Rectal smooth muscle tissue (tissue), 1 donor: ENCODE results near the gene RHPN2.
"Not testable (repeated sequence)": the region's sequence is repeated elsewhere in the genome, so short reads cannot be mapped to it uniquely, and the experiment has no call there.

Experiments used
- H3K27ac ChIP-seq: one replicate; pipeline ENCODE4 v1.7.0; 2013; ENCODE audit warnings: low read depth, low read length, inconsistent platforms
- H3K27me3 ChIP-seq: one replicate; pipeline ENCODE4 v1.7.0; 2013; ENCODE audit warnings: low read length; ENCODE audit not compliant: control insufficient read depth, insufficient read depth
- H3K36me3 ChIP-seq: one replicate; pipeline ENCODE4 v1.7.0; 2013; ENCODE audit warnings: low read length; ENCODE audit not compliant: control insufficient read depth, insufficient read depth
- H3K4me1 ChIP-seq: one replicate; pipeline ENCODE4 v1.7.0; 2013; ENCODE audit warnings: low read length; ENCODE audit not compliant: control insufficient read depth, insufficient read depth
- H3K4me3 ChIP-seq: one replicate; pipeline ENCODE4 v1.7.0; 2013; ENCODE audit warnings: low read length
- H3K9ac ChIP-seq: one replicate; pipeline ENCODE4 v1.7.0; 2013; ENCODE audit warnings: low read length

The RHPN2 gene

GRCh38 chr19:33037168-33038025, 27.3 kb downstream of the RHPN2 start:
- H3K4me3 ChIP-seq, H3K27ac ChIP-seq, H3K4me1 ChIP-seq, H3K9ac ChIP-seq, H3K36me3 ChIP-seq, H3K27me3 ChIP-seq: not testable (repeated sequence)

- not testable (repeated sequence) for H3K4me3 ChIP-seq, H3K9ac ChIP-seq, H3K27me3 ChIP-seq, H3K4me1 ChIP-seq, H3K27ac ChIP-seq, H3K36me3 ChIP-seq
Measured at GRCh38 chr19:33036370-33037167, 28.1 kb downstream of the RHPN2 start.

DNA sequence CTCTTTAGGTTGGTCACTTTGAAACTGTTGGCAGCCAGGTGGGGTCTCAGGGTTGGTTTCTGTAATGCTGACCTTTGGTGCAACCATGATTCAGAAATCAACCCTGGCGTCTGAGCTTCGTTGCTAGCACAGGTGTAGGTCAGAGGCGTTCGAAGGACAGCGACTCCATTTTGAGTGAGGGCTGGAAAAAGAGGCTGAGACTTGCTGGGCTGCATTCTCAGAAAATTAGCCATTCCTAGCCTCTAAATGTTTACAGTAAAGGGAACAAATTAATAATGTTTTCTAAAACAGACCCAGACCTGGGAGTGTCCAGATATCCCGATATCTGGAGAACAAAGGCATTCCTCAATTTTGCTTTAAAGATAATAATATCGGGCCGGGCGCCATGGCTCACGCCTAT, 29.2 kb downstream of the RHPN2 start:
- Histone ChIP-seq H3K27ac (no peak overlapping the region), H3K4me1 (no peaks in the 10 kb centered on the region), H3K4me3 (no peak overlapping the region), H3K36me3 (no peaks in the 10 kb centered on the region), H3K27me3 (no peaks in the 10 kb centered on the region), H3K9ac (no peak overlapping the region)

DNA sequence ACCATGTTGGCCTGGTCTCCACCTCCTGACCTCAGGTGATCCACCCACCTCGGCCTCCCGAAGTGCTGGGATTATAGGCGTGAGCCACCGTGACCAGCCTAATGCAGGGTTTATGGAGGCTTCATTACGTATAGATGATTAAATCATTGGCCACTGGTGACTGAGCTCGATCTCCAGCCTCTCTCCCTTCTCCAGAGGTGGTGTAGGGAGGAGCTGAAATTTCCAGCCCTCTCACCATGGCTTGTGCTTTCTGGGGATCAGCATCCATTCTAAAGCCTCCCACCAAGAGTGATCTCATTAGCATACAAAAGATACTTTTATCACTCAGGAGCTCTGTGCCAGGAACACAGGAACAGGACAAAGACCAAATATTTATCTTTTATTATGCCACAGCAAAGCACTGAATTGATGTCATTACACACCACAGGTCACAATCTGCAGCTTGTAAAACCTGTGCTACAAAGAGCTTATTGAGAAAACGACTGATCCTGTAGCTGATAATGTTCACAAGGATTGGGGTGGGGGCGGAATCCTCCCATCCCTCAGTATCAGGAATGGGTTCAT, 32.4 kb downstream of the RHPN2 start:
- Histone ChIP-seq H3K27me3 (no peaks in the 10 kb centered on the region), H3K4me1 (no peaks in the 10 kb centered on the region), H3K9ac (no peak overlapping the region), H3K4me3 (no peak overlapping the region), H3K36me3 (no peaks in the 10 kb centered on the region), H3K27ac (no peak overlapping the region)

DNA sequence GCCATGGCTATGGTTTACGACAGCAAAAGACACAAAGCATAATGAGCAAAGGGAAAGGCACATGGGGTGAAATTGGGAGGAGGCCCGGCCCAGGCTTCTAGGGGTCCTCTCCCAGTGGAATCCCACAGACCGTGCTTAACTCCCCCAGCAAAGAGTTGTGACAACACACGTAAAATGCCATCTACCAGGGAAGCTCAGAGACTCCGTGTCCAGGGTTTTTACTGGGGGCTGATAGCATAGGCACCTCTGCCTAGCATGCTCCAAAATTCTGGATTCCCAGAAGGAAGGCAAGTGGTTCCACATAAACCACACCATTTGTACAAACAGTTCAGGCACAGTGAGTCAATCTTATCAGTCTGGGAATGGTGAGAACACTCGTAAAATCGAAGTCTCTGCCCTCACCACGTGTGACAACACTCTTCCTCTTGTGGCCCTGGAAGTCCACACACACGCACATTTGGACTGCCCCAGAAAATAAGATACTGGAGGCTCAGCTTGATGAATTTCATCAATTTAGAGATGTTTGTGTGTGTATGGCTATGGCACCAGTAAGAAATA, 34.9 kb downstream of the RHPN2 start:
- H3K4me3 ChIP-seq: no peak overlapping the region
- H3K36me3 ChIP-seq: no peaks in the 10 kb centered on the region
- no peak overlapping the region for H3K9ac ChIP-seq
- H3K27me3 ChIP-seq: no peaks in the 10 kb centered on the region
- no peaks in the 10 kb centered on the region for H3K4me1 ChIP-seq
- no peak overlapping the region for H3K27ac ChIP-seq

DNA sequence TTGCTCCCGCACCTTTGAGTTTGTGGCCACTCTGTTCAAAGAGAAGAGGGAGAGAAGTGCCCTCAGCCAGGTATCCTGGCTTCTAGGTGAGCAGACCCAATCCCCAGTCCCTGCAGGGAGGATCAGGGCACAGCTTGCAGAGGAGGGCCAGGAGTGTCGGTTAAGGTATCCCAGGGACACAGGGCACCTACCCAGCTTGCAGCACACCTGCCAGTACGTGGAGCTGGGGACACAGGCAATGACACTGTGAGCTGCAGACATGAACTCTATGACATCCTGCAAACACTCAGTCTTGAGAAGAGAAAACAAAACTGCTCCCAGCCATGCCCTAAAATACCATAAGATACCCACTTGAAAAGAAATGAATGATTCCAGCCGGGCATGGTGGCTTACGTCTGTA, 38.1 kb downstream of the RHPN2 start:
- H3K4me1 ChIP-seq, H3K27ac ChIP-seq: not testable (repeated sequence)

GRCh38 chr19:33025468-33026238, 39.0 kb downstream of the RHPN2 start:
- not testable (repeated sequence) for H3K9ac ChIP-seq, H3K4me3 ChIP-seq, H3K27me3 ChIP-seq, H3K36me3 ChIP-seq, H3K27ac ChIP-seq, H3K4me1 ChIP-seq

More for the DNA sequence above, 38.1 kb downstream of the RHPN2 start:
- H3K36me3 ChIP-seq, H3K4me3 ChIP-seq, H3K9ac ChIP-seq, H3K27me3 ChIP-seq: not testable (repeated sequence)

DNA sequence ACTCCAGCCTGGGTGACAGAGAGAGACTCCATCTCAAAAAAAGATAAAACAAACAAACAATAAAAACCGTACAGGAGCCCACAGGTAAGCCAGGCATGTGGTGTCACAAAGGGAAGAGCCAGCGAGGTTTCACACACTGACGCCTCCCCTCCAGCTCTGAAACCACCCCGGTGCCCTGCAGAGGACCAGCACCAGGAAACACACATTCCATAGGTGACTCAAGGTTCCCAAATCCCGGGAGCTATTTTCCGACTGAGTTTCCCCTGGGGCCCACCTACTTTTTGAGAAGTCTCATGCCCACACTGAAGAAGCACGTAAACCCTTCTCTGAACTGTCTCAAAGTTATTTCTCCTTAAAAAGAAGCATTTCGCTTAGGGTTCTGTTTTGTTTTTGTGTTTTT, 40.3 kb downstream of the RHPN2 start:
- H3K4me3 ChIP-seq: no peak overlapping the region
- no peaks in the 10 kb centered on the region for H3K27me3 ChIP-seq
- H3K27ac ChIP-seq: no peak overlapping the region
- no peaks in the 10 kb centered on the region for H3K4me1 ChIP-seq
- no peaks in the 10 kb centered on the region for H3K36me3 ChIP-seq
- no peak overlapping the region for H3K9ac ChIP-seq

DNA sequence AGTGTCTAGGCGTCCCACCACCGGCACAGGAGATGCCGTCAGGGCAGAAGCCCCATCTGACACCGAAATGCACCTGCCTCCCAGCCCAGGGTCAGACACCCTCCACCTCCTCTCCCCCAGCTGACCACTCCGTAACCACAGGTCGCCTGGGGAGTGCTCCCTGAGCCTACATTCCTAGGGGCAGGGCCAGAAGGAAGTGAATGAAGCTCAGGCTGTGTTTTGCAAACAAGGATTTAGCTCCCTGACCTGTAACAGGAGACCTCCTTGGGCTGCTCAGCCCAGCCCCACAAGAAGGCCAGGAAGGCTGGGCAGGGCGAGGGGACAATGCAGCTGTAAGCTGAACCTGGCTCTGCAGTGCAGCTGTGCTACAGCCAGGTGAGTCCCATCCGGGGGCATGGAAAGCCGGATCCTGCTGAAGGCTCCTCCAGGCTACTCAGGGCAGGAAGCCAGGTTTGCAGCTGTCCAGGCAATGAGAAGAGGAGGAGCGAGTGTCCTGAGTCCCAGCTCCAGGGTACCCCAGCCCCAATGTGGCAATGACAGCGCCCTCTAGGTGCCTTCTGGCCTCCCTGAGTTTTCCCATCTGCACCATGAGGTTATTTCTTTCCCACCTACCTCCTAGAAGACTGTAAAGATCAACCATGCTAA, 42.1 kb downstream of the RHPN2 start:
- no peak overlapping the region for H3K27ac ChIP-seq
- no peaks in the 10 kb centered on the region for H3K36me3 ChIP-seq
- H3K4me3 ChIP-seq: no peak overlapping the region
- no peak overlapping the region for H3K9ac ChIP-seq
- no peaks in the 10 kb centered on the region for H3K27me3 ChIP-seq
- no peaks in the 10 kb centered on the region for H3K4me1 ChIP-seq

- H3K4me3 ChIP-seq, H3K36me3 ChIP-seq, H3K27ac ChIP-seq, H3K9ac ChIP-seq, H3K4me1 ChIP-seq, H3K27me3 ChIP-seq: not testable (repeated sequence)
Measured at GRCh38 chr19:33010891-33011290, 53.8 kb downstream of the RHPN2 start.

DNA sequence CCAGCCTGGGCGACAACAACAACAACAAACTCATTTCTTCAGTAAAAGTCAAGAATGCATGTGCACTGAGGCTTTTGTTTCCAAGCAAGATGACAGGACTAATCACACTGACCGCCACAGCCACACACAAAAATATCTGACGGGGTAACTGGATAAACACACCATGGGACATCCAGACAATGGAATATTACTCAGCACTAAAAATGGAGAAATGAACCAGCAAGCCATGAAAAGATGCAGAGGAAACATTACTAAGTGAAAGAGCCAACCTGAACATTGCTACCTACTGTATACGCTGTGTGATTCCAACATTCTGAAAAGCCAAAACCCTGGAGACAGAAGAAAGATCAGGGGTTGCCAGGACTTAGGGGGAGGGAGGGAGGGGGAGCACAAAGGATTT, 56.0 kb downstream of the RHPN2 start:
- H3K36me3 ChIP-seq: peaks cover 2% of the 10 kb centered on the region

More for the DNA sequence above, 56.0 kb downstream of the RHPN2 start:
- Histone ChIP-seq H3K9ac (no peak overlapping the region), H3K27ac (no peak overlapping the region), H3K27me3 (no peaks in the 10 kb centered on the region), H3K4me3 (no peak overlapping the region), H3K4me1 (no peaks in the 10 kb centered on the region)
